ENCODE results near the gene ACSL5. TPM values are rescaled to one million over a fixed set of nuclear protein-coding genes. Genes with fewer than 3 reads are reported as not detected.

ACSL5 gene
- total and polyA plus RNA-seq, 10 of the 15 experiments (the other 5 are each of a cell fraction or from before 2014, with no cell fraction given), result 22.3 to 57.0 (median 46.4) TPM

DNA sequence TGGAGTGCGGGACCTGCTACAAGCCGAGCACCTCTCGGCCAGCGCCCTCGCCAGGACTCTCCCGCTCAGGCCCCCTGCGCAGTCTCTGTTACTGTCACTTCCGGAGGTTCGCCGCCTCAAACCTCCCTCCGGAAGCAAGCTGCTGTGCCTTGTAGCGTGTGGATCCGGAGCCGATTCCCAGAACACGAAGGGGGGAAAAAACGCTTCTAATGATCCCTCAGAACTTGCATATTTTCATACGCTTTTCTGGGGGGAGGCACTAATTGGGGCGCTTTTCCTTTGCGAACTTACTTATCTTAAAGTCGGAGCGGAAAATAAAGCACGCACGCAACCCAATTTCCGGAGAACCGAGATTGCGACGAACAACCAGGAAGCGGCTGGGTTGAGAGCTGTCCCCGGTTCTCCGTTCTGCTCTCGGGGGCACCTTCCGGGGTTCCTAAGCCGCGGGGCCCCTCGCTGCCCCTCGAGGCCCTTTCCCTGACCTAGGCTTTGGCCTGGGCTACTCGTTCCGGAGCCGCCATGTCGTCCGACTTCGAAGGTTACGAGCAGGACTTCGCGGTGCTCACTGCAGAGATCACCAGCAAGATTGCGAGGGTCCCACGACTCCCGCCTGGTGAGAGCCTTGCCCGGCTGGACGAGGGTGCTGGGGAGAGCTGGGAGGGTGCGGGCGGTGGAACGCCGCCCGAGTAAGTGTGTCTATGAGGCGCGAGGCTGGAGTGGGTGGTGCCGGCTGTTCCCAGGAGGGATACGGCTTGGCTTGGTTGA is 73.1 kb downstream of the ACSL5 start, which contains the start of the genes VTI1A and ZDHHC6 (continued):
- TF ChIP-seq, protein P1, sequence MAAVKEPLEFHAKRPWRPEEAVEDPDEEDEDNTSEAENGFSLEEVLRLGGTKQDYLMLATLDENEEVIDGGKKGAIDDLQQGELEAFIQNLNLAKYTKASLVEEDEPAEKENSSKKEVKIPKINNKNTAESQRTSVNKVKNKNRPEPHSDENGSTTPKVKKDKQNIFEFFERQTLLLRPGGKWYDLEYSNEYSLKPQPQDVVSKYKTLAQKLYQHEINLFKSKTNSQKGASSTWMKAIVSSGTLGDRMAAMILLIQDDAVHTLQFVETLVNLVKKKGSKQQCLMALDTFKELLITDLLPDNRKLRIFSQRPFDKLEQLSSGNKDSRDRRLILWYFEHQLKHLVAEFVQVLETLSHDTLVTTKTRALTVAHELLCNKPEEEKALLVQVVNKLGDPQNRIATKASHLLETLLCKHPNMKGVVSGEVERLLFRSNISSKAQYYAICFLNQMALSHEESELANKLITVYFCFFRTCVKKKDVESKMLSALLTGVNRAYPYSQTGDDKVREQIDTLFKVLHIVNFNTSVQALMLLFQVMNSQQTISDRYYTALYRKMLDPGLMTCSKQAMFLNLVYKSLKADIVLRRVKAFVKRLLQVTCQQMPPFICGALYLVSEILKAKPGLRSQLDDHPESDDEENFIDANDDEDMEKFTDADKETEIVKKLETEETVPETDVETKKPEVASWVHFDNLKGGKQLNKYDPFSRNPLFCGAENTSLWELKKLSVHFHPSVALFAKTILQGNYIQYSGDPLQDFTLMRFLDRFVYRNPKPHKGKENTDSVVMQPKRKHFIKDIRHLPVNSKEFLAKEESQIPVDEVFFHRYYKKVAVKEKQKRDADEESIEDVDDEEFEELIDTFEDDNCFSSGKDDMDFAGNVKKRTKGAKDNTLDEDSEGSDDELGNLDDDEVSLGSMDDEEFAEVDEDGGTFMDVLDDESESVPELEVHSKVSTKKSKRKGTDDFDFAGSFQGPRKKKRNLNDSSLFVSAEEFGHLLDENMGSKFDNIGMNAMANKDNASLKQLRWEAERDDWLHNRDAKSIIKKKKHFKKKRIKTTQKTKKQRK (IDR thresholded peaks at IDR 0.05; ENCODE audit: low read depth, low read length), result 0 out of 2 replicates have a peak, but pooled peaks have one; percentile 9
- TF ChIP-seq SIN3A (IDR thresholded peaks at IDR 0.05; ENCODE audit: low read depth, low read length), result peak; percentile 93
- TF ChIP-seq SRF (IDR thresholded peaks at IDR 0.05; ENCODE audit: low read depth in 2 of 2, low read length in 2 of 2), result peak in 1 of 2 experiments; percentile 48; a peak in 1 of 4 replicates
- TF ChIP-seq DPF2 (IDR thresholded peaks at IDR 0.05), result no peak
- no peak for TF ChIP-seq JUND (IDR thresholded peaks at IDR 0.05; ENCODE audit: low read depth, low read length)
- TF ChIP-seq, protein P2, sequence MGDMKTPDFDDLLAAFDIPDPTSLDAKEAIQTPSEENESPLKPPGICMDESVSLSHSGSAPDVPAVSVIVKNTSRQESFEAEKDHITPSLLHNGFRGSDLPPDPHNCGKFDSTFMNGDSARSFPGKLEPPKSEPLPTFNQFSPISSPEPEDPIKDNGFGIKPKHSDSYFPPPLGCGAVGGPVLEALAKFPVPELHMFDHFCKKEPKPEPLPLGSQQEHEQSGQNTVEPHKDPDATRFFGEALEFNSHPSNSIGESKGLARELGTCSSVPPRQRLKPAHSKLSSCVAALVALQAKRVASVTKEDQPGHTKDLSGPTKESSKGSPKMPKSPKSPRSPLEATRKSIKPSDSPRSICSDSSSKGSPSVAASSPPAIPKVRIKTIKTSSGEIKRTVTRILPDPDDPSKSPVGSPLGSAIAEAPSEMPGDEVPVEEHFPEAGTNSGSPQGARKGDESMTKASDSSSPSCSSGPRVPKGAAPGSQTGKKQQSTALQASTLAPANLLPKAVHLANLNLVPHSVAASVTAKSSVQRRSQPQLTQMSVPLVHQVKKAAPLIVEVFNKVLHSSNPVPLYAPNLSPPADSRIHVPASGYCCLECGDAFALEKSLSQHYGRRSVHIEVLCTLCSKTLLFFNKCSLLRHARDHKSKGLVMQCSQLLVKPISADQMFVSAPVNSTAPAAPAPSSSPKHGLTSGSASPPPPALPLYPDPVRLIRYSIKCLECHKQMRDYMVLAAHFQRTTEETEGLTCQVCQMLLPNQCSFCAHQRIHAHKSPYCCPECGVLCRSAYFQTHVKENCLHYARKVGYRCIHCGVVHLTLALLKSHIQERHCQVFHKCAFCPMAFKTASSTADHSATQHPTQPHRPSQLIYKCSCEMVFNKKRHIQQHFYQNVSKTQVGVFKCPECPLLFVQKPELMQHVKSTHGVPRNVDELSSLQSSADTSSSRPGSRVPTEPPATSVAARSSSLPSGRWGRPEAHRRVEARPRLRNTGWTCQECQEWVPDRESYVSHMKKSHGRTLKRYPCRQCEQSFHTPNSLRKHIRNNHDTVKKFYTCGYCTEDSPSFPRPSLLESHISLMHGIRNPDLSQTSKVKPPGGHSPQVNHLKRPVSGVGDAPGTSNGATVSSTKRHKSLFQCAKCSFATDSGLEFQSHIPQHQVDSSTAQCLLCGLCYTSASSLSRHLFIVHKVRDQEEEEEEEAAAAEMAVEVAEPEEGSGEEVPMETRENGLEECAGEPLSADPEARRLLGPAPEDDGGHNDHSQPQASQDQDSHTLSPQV (IDR thresholded peaks at IDR 0.05), result no peak
- no peak for TF ChIP-seq RAD21 (IDR thresholded peaks at IDR 0.05; ENCODE audit: insufficient read depth, low read depth, low read length)
- no peak for TF ChIP-seq MYB (IDR thresholded peaks at IDR 0.05; ENCODE audit: borderline replicate concordance, low read depth, low read length)
- TF ChIP-seq, protein P3, sequence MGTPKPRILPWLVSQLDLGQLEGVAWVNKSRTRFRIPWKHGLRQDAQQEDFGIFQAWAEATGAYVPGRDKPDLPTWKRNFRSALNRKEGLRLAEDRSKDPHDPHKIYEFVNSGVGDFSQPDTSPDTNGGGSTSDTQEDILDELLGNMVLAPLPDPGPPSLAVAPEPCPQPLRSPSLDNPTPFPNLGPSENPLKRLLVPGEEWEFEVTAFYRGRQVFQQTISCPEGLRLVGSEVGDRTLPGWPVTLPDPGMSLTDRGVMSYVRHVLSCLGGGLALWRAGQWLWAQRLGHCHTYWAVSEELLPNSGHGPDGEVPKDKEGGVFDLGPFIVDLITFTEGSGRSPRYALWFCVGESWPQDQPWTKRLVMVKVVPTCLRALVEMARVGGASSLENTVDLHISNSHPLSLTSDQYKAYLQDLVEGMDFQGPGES (IDR thresholded peaks at IDR 0.05), result peak; percentile 44; the same call in 1 of the 2 replicates
- no peak for TF ChIP-seq EED (IDR thresholded peaks at IDR 0.05; ENCODE audit: low read depth)
- TF ChIP-seq STAT3 (IDR thresholded peaks at IDR 0.05; ENCODE audit: low read depth, low read length), result no peak
- peak; percentile 84; the same call in 1 of the 2 replicates for TF ChIP-seq GATAD2B (conservative IDR thresholded peaks at IDR 0.05; ENCODE audit: low read depth)
- TF ChIP-seq KAT2A (conservative IDR thresholded peaks at IDR 0.05; ENCODE audit: control insufficient read depth, low read depth, low read length), result no peak
- TF ChIP-seq NFYA (IDR thresholded peaks at IDR 0.05; ENCODE audit: borderline replicate concordance, low read depth, low read length), result no peak
- peak; percentile 86 for TF ChIP-seq ZZZ3 (IDR thresholded peaks at IDR 0.05; ENCODE audit: control insufficient read depth, insufficient read length, low read depth)
- peak; percentile 26 for TF ChIP-seq YY1 (IDR thresholded peaks at IDR 0.05; ENCODE audit: low read depth, low read length)
- TF ChIP-seq TCF3 (IDR thresholded peaks at IDR 0.05; ENCODE audit: borderline replicate concordance, insufficient read depth, low read depth, low read length), result 0 out of 2 replicates have a peak, but pooled peaks have one; percentile 39
- TF ChIP-seq, protein P4, sequence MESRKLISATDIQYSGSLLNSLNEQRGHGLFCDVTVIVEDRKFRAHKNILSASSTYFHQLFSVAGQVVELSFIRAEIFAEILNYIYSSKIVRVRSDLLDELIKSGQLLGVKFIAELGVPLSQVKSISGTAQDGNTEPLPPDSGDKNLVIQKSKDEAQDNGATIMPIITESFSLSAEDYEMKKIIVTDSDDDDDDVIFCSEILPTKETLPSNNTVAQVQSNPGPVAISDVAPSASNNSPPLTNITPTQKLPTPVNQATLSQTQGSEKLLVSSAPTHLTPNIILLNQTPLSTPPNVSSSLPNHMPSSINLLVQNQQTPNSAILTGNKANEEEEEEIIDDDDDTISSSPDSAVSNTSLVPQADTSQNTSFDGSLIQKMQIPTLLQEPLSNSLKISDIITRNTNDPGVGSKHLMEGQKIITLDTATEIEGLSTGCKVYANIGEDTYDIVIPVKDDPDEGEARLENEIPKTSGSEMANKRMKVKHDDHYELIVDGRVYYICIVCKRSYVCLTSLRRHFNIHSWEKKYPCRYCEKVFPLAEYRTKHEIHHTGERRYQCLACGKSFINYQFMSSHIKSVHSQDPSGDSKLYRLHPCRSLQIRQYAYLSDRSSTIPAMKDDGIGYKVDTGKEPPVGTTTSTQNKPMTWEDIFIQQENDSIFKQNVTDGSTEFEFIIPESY (IDR thresholded peaks at IDR 0.05), result 0 out of 2 replicates have a peak, but pooled peaks have one; percentile 51
- TF ChIP-seq BRCA1 (IDR thresholded peaks at IDR 0.05; ENCODE audit: low read depth, low read length), result no peak

Data from GM12878 (cell line).